Choroid plexus epithelial cell (primary cell): ENCODE data around the gene FBRS.
A peak's percentile ranks its signal among the peaks of the same experiment; 100 is the strongest.
"Not testable (repeated sequence)": the region's sequence is repeated elsewhere in the genome, so short reads cannot be mapped to it uniquely, and the experiment has no call there.

ENCODE experiments used
- DNase-seq: peaks from one replicate; pipeline ENCODE4 v3.0.0-alpha.2; 2010; ENCODE audit warnings: low read depth
- H3K4me3 ChIP-seq: 2 replicates; pipeline ENCODE4 v1.5.1; 2011; ENCODE audit warnings: low read depth, mild to moderate bottlenecking, control low read depth, low read length, moderate library complexity
- TF ChIP-seq, protein P1 (sequence below): conservative IDR thresholded peaks from 2 replicates; pipeline ENCODE4 v1.5.1; 2011; ENCODE audit warnings: low read depth, mild to moderate bottlenecking, control low read depth, inconsistent platforms, low read length, moderate library complexity

The FBRS gene

DNA sequence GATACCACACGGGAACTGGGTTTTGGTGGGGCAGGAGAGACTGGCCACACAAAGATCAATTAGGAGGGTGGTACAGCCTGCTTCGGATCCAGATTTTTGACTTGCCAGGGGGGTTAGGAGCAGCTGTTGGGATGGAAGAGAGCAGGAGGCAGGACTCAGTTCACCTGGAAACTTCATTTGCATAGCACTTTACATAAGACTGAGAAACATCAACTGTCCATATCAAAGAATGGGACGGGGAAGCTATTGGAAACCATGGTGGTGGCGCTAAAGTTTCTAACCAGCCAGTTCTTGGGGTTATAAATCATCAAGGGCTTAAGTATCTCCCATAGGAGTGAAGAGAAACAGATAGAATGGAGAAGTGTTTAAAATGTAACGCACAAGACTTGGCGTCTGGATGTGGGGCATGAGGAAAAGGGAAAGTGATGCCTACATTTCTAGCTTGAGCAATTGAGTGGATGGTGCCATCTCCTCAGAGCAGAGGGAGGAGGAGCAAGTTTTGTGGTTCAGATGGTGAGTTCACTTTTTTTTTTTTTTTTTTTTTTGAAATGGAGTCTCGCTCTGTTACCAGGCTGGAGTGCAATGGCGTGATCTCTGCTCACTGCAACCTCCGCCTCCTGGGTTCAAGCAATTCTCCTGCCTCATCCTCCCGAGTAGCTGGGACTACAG lies 34.3 kb downstream of the FBRS start:
- TF ChIP-seq, protein P1, sequence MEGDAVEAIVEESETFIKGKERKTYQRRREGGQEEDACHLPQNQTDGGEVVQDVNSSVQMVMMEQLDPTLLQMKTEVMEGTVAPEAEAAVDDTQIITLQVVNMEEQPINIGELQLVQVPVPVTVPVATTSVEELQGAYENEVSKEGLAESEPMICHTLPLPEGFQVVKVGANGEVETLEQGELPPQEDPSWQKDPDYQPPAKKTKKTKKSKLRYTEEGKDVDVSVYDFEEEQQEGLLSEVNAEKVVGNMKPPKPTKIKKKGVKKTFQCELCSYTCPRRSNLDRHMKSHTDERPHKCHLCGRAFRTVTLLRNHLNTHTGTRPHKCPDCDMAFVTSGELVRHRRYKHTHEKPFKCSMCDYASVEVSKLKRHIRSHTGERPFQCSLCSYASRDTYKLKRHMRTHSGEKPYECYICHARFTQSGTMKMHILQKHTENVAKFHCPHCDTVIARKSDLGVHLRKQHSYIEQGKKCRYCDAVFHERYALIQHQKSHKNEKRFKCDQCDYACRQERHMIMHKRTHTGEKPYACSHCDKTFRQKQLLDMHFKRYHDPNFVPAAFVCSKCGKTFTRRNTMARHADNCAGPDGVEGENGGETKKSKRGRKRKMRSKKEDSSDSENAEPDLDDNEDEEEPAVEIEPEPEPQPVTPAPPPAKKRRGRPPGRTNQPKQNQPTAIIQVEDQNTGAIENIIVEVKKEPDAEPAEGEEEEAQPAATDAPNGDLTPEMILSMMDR, result no peak
- no peak overlapping the region for H3K4me3 ChIP-seq
- no peak for DNase-seq

DNA sequence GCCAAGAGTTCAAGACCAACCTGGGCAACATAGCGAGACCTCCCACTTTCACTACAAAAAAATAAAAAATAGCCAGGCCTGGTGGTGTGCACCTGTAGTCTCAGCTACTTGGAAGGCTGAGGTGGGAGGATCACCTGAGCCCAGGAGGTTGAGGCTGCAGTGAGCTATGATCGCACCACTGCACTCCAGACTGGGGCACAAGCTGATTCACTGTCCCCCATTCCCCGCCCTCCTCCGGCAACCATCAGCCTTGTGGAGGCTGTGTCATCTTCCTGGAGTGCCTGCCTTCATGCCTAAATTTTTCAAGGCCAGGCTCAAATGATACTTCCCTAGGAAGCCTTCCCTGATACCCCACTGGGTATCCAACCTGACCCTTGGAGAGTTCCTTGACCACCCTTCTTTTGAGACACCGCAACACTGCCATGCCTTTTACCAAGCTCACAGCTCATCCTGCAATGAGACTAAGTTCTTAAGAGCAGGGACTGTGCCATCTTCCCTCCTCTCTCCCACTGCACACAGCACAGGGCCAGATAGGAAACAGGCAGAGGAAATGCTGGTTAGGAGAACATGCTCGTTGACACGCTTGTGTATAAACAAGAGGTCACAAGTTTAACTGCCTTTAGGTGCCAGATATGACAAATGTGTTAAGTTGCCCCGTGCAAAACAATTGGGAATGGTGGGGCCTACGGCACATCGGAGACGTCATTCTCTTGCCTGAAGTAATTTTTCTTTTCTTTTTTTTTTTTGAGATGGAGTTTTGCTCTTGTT lies 36.9 kb downstream of the FBRS start:
- TF ChIP-seq, protein P1, result no peak
- H3K4me3 ChIP-seq, result no peak overlapping the region
- DNase-seq, result no peak

- not testable (repeated sequence) for H3K4me3 ChIP-seq, DNase-seq
Observed at GRCh38 chr16:30696646-30697045, 38.4 kb downstream of the FBRS start.

DNA sequence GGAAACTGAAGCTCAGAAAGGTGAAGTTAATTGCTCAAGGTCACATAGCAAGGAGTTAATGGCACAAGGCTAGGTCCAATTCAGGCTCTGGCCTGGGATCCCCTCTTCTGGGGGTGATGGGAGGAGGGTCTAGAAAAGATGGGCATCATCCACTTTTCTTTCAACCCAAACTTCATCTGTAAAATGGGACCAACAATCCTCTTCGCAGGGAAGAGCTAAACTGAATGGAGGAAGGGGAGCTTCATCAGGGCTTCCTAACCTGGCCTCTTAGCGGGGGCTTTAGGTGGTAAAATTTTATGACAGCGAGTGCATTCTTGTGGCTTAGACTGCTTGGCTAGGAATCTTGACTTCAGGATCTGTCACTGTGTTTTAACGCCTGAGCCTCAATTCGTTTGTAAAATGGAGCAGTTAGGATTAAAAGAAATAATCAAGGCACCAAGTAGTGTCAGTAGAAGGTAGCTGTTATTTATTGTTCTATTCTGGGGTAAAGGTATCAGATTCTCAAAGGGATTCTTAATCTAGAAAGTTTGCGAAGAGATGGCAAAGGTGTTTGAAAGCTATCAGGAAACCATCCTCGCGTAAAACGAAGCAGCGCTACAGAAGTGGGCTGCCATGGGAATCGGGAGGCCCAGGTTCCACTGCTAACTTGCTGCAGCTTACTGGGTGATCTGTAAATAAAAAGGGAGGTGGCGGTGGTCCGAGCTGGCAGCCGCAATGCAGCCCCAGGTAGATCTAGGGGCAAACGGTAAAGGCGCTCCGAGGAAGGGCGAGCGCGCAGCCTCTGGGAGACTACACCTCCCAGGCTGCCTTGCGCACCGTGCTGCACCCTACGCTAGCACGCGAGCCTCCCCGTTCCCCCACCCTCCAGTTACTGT lies 39.3 kb downstream of the FBRS start:
- TF ChIP-seq, protein P1, result no peak

GRCh38 chr16:30698139-30698815 lies 40.0 kb downstream of the FBRS start:
- TF ChIP-seq, protein P1, result no peak
- peak overlapping the region; percentile 99 for H3K4me3 ChIP-seq
- DNase-seq, result peak; percentile 93

More for the DNA sequence above, 39.3 kb downstream of the FBRS start:
- peak; percentile 98 for DNase-seq
- H3K4me3 ChIP-seq, result peak overlapping the region; percentile 99

GRCh38 chr16:30698816-30699614 lies 40.8 kb downstream of the FBRS start, which contains the start of gene SRCAP:
SRCAP (plus strand) TSS chr16:30699171; CDS start chr16:30700825, 1,654 bp downstream.
- peak within 1 kb of the TSS; percentile 99 for H3K4me3 ChIP-seq
- DNase-seq, result peak; percentile 81
- TF ChIP-seq, protein P1, result no peak
